Right atrium auricular region (tissue), 2 donors: ENCODE results near the gene KLHL7. TPM values are rescaled to one million over a fixed set of nuclear protein-coding genes. Genes with fewer than 3 reads are reported as not detected.
A peak's percentile ranks its signal among the peaks of the same experiment; 100 is the strongest.

Experiments used
- DNase-seq: peaks from one replicate; pipeline ENCODE4 v3.0.0-alpha.2; 2019; ENCODE audit warnings: low spot score
- H3K27ac ChIP-seq, 2 donors: fragments of 200-600 bp; sonication (generic); 1 replicate in 1 of 2; 2 replicates in 1 of 2; pipeline ENCODE4 v1.5.1; 2016 to 2019
- H3K27me3 ChIP-seq, 2 donors: fragments of 200-600 bp; sonication (generic); one replicate each; pipeline versions ENCODE4 v1.5.1 to v1.6.0; 2017 to 2019
- H3K36me3 ChIP-seq: fragments of 200-600 bp; sonication (generic); one replicate; pipeline ENCODE4 v1.5.1; 2016
- H3K4me1 ChIP-seq, 2 donors: fragments of 200-600 bp; sonication (generic); one replicate each; pipeline versions ENCODE4 v1.5.1 to v1.6.0; 2017 to 2019
- H3K4me3 ChIP-seq, 2 donors: fragments of 200-600 bp; sonication (generic); 1 replicate in 1 of 2; 2 replicates in 1 of 2; pipeline ENCODE4 v1.5.1; 2017 to 2019; ENCODE audit warnings: mild to moderate bottlenecking in 1 of 2, moderate library complexity in 1 of 2
- H3K9me3 ChIP-seq, 2 donors: fragments of 200-600 bp; sonication (generic); one replicate each; pipeline ENCODE4 v1.5.1; 2019
- total RNA-seq, 2 donors: library from RNA; depleted of rRNA; stranded (reverse); fragments of >200 nt; gene quantifications; one replicate each; pipeline ENCODE4 v1.1.0, GENCODE V29; 2016
- TF ChIP-seq, protein P1 (sequence below), 2 donors: fragments of 200-600 bp; sonication (generic); IDR thresholded peaks; one replicate each; pipeline ENCODE4 v1.5.1; 2019; ENCODE audit warnings: antibody characterized with exemption in 2 of 2

Gene KLHL7
- total RNA-seq, 2 donors from 2014 or later = 37.3 to 87.6 TPM

DNA sequence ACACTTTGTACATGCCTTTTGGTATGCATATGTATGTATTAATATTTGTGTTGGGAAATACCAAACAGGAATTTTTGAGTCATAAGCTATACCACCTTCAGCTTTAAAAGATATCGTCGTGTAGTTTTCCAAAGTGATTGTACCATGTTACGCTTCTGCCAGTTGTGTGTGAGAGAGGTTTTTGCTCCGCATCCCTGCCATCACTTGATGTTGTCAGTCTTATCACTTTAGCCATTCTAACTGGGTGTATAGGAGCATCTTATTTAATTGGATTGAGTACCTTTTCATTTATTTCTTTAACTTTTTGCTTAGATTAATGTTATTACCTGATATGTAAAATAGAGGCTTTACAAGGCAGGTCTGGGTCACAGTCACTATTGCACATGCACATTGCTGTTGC, 3.4 kb downstream of the KLHL7 start:
- Histone ChIP-seq H3K27ac (no peak overlapping the region), H3K4me3 (peak overlapping the region in 1 of 2 donors; percentile 94), H3K4me1 (peaks cover 0 to 41% of the 10 kb centered on the region in 2 donors), H3K27me3 (no peaks in the 10 kb centered on the region), H3K36me3 (no peaks in the 10 kb centered on the region), H3K9me3 (no peaks in the 10 kb centered on the region)
- no peak for DNase-seq
- TF ChIP-seq, protein P1, sequence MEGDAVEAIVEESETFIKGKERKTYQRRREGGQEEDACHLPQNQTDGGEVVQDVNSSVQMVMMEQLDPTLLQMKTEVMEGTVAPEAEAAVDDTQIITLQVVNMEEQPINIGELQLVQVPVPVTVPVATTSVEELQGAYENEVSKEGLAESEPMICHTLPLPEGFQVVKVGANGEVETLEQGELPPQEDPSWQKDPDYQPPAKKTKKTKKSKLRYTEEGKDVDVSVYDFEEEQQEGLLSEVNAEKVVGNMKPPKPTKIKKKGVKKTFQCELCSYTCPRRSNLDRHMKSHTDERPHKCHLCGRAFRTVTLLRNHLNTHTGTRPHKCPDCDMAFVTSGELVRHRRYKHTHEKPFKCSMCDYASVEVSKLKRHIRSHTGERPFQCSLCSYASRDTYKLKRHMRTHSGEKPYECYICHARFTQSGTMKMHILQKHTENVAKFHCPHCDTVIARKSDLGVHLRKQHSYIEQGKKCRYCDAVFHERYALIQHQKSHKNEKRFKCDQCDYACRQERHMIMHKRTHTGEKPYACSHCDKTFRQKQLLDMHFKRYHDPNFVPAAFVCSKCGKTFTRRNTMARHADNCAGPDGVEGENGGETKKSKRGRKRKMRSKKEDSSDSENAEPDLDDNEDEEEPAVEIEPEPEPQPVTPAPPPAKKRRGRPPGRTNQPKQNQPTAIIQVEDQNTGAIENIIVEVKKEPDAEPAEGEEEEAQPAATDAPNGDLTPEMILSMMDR (IDR thresholded peaks at IDR 0.05) = no peak

DNA sequence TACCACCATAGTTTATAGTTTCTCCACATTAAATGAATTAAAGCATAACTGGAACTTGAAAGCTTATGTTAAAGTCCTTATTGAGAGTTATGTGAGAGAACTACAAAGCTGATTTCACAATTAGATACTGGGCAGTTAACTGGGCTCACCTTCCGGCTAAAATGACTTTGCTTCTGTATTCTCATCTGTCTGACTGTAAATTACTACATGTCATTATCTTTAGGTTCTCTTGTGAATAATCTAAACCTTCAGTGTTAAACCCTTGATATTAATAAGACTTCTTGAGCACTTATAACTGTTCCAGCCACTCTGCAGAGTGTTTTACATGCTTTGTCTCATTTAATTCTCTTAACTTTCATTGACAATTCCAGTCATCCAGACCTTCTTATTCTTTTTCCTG, 3.9 kb downstream of the KLHL7 start:
- TF ChIP-seq, protein P1 (IDR thresholded peaks at IDR 0.05) = no peak
- Histone ChIP-seq H3K27me3 (no peaks in the 10 kb centered on the region), H3K9me3 (no peaks in the 10 kb centered on the region), H3K27ac (no peak overlapping the region), H3K36me3 (no peaks in the 10 kb centered on the region), H3K4me1 (peaks cover 0 to 46% of the 10 kb centered on the region in 2 donors), H3K4me3 (no peak overlapping the region)
- no peak for DNase-seq

DNA sequence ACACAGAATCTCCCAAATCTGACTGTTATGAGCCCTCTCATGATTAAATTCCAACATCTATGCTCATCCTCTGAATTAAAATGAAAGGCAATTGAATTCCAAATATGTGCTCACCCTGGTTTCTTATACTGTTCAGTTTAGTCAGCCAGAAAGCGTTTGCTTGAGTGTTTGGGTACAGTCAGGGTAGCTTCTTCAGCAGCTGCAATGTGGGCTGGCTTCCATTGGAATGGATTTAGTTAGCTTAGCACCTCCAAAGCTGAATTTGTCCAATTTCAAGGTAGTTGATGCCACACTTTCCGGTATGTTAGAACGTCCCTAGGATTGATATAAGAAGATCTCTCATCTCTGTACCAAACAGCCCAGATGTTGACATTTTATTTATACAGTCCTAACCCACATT, 9.3 kb downstream of the KLHL7 start:
- H3K4me1 ChIP-seq = peaks cover 0 to 39% of the 10 kb centered on the region in 2 donors
- TF ChIP-seq, protein P1 (IDR thresholded peaks at IDR 0.05) = no peak
- H3K9me3 ChIP-seq = no peaks in the 10 kb centered on the region
- peak overlapping the region; percentile 26 to 46 for H3K27ac ChIP-seq
- H3K36me3 ChIP-seq = no peaks in the 10 kb centered on the region
- no peak for DNase-seq
- no peak overlapping the region for H3K4me3 ChIP-seq
- no peaks in the 10 kb centered on the region for H3K27me3 ChIP-seq

DNA sequence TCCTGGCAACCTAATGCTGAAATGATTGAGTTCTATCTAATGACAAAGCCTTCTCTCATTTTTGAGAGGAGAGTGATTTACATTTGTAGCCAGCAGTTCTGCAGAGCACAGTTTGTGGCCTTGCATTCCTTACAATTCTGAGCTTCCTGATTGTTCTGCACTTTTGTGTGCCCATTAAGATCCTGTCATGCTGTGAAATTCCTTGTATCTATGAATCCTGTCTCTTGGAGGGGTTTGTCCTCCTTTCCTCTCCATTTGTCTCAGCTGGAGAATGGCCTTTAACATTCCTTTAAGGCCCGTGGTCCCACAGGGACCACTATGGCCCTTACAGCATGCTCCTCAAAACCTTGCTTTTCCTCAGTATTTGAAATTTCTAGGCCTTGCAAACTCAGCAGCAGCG, 10.4 kb downstream of the KLHL7 start:
- Histone ChIP-seq H3K36me3 (no peaks in the 10 kb centered on the region), H3K9me3 (no peaks in the 10 kb centered on the region), H3K4me1 (peaks cover 0 to 34% of the 10 kb centered on the region in 2 donors), H3K4me3 (no peak overlapping the region), H3K27ac (peak overlapping the region; percentile 47 to 67), H3K27me3 (no peaks in the 10 kb centered on the region)
- no peak for DNase-seq
- TF ChIP-seq, protein P1 (IDR thresholded peaks at IDR 0.05) = no peak

GRCh38 chr7:23117841-23118240, 12.3 kb downstream of the KLHL7 start:
- Histone ChIP-seq H3K9me3 (no peaks in the 10 kb centered on the region), H3K4me3 (no peak overlapping the region), H3K36me3 (no peaks in the 10 kb centered on the region), H3K27me3 (no peaks in the 10 kb centered on the region), H3K27ac (peak overlapping the region; percentile 67 to 75), H3K4me1 (peaks cover 0 to 37% of the 10 kb centered on the region in 2 donors)
- DNase-seq = no peak
- TF ChIP-seq, protein P1 (IDR thresholded peaks at IDR 0.05) = no peak

- peak overlapping the region; percentile 0 to 75 for H3K27ac ChIP-seq
- TF ChIP-seq, protein P1 (IDR thresholded peaks at IDR 0.05) = no peak
- no peaks in the 10 kb centered on the region for H3K9me3 ChIP-seq
- peaks cover 0 to 33% of the 10 kb centered on the region in 2 donors for H3K4me1 ChIP-seq
- no peaks in the 10 kb centered on the region for H3K27me3 ChIP-seq
- DNase-seq = no peak
- H3K36me3 ChIP-seq = peaks cover 4% of the 10 kb centered on the region
- H3K4me3 ChIP-seq = no peak overlapping the region
Observed at GRCh38 chr7:23120106-23120505, 14.5 kb downstream of the KLHL7 start.
